ENCODE measurements around the gene IL34. TPM values are rescaled to one million over a fixed set of nuclear protein-coding genes. Genes with fewer than 3 reads are reported as not detected.

IL34 gene
- total and polyA plus RNA-seq, 2 donors from 2014 or later, result 5.9 to 7.4 TPM

GRCh38 chr16:70701036-70701435 is 54.7 kb downstream of the IL34 start:
- intact Hi-C loops (cut with DNase I), result no loop called here
- no peak for TF ChIP-seq CTCF (IDR thresholded peaks at IDR 0.05; ENCODE audit: borderline replicate concordance, extremely low read depth, insufficient read depth)
- Histone ChIP-seq H3K27ac (ENCODE audit: low read depth in 2 of 2, low read length in 2 of 2) (peak overlapping the region; percentile 57 to 78), H3K4me1 (ENCODE audit: control insufficient read depth in 2 of 3, insufficient read depth in 2 of 3, low read depth in 1 of 3, low read length in 3 of 3) (peaks cover 0 to 44% (median 29%) of the 10 kb centered on the region in 3 donors), H3K9me3 (ENCODE audit: control insufficient read depth in 2 of 3, insufficient read depth in 1 of 3, low read length in 3 of 3) (no peaks in the 10 kb centered on the region), H3K27me3 (ENCODE audit: control insufficient read depth, insufficient read depth, low read length) (no peaks in the 10 kb centered on the region), H3K4me3 (ENCODE audit: low read length in 3 of 3) (no peak overlapping the region), H3K9ac (ENCODE audit: low read length in 3 of 3) (peak overlapping the region in 1 of 3 donors; percentile 65), H3K36me3 (ENCODE audit: control insufficient read depth in 2 of 3, insufficient read depth in 3 of 3, low read length in 3 of 3) (no peaks in the 10 kb centered on the region)
- FAIRE-seq (no peak), DNase-seq (no peak)

- no peak for DNase-seq
- TF ChIP-seq CTCF (IDR thresholded peaks at IDR 0.05; ENCODE audit: borderline replicate concordance, extremely low read depth, insufficient read depth), result no peak
- Histone ChIP-seq H3K27me3 (ENCODE audit: control insufficient read depth, insufficient read depth, low read length) (no peaks in the 10 kb centered on the region), H3K4me1 (ENCODE audit: control insufficient read depth in 2 of 3, insufficient read depth in 2 of 3, low read depth in 1 of 3, low read length in 3 of 3) (peaks cover under 1 to 50% (median 32%) of the 10 kb centered on the region in 3 donors), H3K36me3 (ENCODE audit: control insufficient read depth in 2 of 3, insufficient read depth in 3 of 3, low read length in 3 of 3) (no peaks in the 10 kb centered on the region), H3K4me3 (ENCODE audit: low read length in 3 of 3) (no peak overlapping the region), H3K9me3 (ENCODE audit: control insufficient read depth in 2 of 3, insufficient read depth in 1 of 3, low read length in 3 of 3) (no peaks in the 10 kb centered on the region), H3K27ac (ENCODE audit: low read depth in 2 of 2, low read length in 2 of 2) (peak overlapping the region in 1 of 2 donors; percentile 26), H3K9ac (ENCODE audit: low read length in 3 of 3) (no peak overlapping the region)
- intact Hi-C loops (cut with DNase I), result no loop called here
- no peak for FAIRE-seq
Measured at GRCh38 chr16:70701596-70701995, 55.2 kb downstream of the IL34 start.

- FAIRE-seq (no peak), DNase-seq (no peak)
- TF ChIP-seq CTCF (IDR thresholded peaks at IDR 0.05; ENCODE audit: borderline replicate concordance, extremely low read depth, insufficient read depth), result no peak
- no peaks in the 10 kb centered on the region for H3K36me3 ChIP-seq (ENCODE audit: control insufficient read depth in 2 of 3, insufficient read depth in 3 of 3, low read length in 3 of 3)
- intact Hi-C loops (cut with DNase I), result no loop called here
- no peak overlapping the region for H3K9ac ChIP-seq (ENCODE audit: low read length in 3 of 3)
- H3K9me3 ChIP-seq (ENCODE audit: control insufficient read depth in 2 of 3, insufficient read depth in 1 of 3, low read length in 3 of 3), result no peaks in the 10 kb centered on the region
- no peak overlapping the region for H3K4me3 ChIP-seq (ENCODE audit: low read length in 3 of 3)
- H3K4me1 ChIP-seq (ENCODE audit: control insufficient read depth in 2 of 3, insufficient read depth in 2 of 3, low read depth in 1 of 3, low read length in 3 of 3), result peaks cover 4 to 50% (median 32%) of the 10 kb centered on the region in 3 donors
- no peaks in the 10 kb centered on the region for H3K27me3 ChIP-seq (ENCODE audit: control insufficient read depth, insufficient read depth, low read length)
- no peak overlapping the region for H3K27ac ChIP-seq (ENCODE audit: low read depth in 2 of 2, low read length in 2 of 2)
Measured at GRCh38 chr16:70701998-70702397, 55.6 kb downstream of the IL34 start.

GRCh38 chr16:70702624-70703023 is 56.3 kb downstream of the IL34 start:
- H3K4me1 ChIP-seq (ENCODE audit: control insufficient read depth in 2 of 3, insufficient read depth in 2 of 3, low read depth in 1 of 3, low read length in 3 of 3), result peaks cover 5 to 50% (median 39%) of the 10 kb centered on the region in 3 donors
- H3K36me3 ChIP-seq (ENCODE audit: control insufficient read depth in 2 of 3, insufficient read depth in 3 of 3, low read length in 3 of 3), result no peaks in the 10 kb centered on the region
- H3K27ac ChIP-seq (ENCODE audit: low read depth in 2 of 2, low read length in 2 of 2), result peak overlapping the region; percentile 35 to 59
- no peak for TF ChIP-seq CTCF (IDR thresholded peaks at IDR 0.05; ENCODE audit: borderline replicate concordance, extremely low read depth, insufficient read depth)
- no peak overlapping the region for H3K4me3 ChIP-seq (ENCODE audit: low read length in 3 of 3)
- H3K27me3 ChIP-seq (ENCODE audit: control insufficient read depth, insufficient read depth, low read length), result no peaks in the 10 kb centered on the region
- H3K9ac ChIP-seq (ENCODE audit: low read length in 3 of 3), result no peak overlapping the region
- no peaks in the 10 kb centered on the region for H3K9me3 ChIP-seq (ENCODE audit: control insufficient read depth in 2 of 3, insufficient read depth in 1 of 3, low read length in 3 of 3)
- DNase-seq (no peak), FAIRE-seq (no peak)
- intact Hi-C loops (cut with DNase I), result no loop called here

Measured in kidney (tissue), 14 donors.